Stimulated activated CD8-positive, alpha-beta memory T cell treated with anti-CD3 and anti-CD28 coated beads, Interleukin-7, amount 100 ng/mL, for 48 hours (primary cell): Measurements from ENCODE around the gene MTX2.
"Not testable (repeated sequence)": the region's sequence is repeated elsewhere in the genome, so short reads cannot be mapped to it uniquely, and the experiment has no call there.

Experiments
- DNase-seq, 2 donors: peaks; one replicate each; pipeline ENCODE4 v3.0.0-alpha.2; 2020; ENCODE audit warnings: low read depth in 1 of 2; ENCODE audit errors: extremely low read depth in 1 of 2

The MTX2 gene

GRCh38 chr2:176284461-176285049 is 15.3 kb downstream of the MTX2 start:
- DNase-seq = no peak

DNA sequence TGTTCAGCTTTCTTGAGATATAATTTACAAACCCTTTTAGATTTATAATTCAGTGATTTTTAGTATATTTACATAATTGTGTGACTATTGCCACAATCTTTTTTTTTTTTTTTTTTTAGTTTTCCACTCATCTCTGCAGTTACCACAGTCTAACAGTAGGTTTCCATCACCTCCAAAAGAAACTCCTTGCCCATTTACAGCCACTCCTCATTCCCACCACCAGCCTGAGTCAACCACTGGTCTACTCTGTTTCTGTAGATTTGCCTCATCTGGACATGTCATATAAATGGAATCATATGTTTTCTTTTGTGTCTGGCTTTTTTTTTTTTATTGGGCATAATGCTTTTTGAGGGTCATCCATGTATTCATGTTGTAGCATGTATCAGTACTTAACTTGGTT is 16.1 kb downstream of the MTX2 start:
- DNase-seq = no peak

DNA sequence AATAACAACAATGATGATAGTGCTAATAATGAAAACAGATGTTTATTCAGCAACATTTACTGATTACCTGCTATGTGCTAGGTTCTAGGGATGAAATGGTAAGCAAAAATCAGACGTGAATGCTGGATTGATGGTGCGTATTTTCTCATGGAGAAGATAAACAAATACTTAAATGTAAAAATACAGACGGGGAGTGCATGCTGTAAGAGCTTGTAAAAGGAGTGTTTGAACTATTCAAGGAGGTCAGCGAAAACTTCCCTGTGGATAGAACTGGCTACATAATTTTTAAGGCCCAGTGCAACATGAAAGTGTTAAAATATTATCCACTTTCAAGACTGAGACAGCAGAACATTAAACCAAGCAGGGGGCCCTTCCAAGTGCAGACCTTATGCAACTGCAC is 22.1 kb downstream of the MTX2 start:
- DNase-seq = no peak

GRCh38 chr2:176291809-176292283 is 22.6 kb downstream of the MTX2 start:
- no peak for DNase-seq

DNA sequence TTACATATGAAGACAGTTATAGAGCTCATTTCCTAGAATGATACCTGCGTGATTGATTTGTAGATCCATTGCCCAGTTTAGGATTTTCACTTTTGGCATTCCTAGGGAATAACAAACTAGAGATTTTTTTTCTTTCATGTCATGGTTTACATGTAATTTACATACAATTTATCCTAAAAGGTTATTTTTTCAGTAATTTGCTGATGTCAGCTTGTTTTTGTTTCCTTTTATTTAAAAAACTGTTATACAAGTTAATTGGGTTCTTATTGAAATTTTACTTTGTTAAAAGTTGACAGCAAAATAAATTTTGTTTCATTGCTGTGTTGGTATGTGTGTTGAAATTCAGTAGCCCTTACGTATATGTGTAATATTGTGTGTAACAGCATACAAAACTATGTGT is 23.4 kb downstream of the MTX2 start:
- DNase-seq = no peak

GRCh38 chr2:176293334-176293733 is 24.1 kb downstream of the MTX2 start:
- DNase-seq = no peak

GRCh38 chr2:176297067-176297466 is 27.8 kb downstream of the MTX2 start:
- no peak for DNase-seq

DNA sequence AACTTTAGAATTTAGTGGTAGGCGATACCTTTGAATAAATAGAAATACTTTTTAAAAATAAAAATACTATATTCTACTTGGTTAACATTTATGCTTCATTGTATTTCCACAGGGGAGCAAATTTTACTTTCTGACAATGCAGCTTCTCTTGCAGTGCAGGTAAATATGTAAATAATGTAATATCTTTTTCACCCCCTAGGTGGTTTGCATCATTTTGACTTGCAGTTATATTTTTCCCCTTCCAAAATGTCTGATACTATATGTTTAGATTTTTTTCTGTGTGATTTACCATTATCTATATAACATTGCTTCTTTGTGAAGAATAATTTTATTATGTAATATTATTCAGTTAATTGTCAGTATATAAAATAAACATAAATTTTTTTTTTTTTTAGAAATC is 28.5 kb downstream of the MTX2 start:
- no peak for DNase-seq

DNA sequence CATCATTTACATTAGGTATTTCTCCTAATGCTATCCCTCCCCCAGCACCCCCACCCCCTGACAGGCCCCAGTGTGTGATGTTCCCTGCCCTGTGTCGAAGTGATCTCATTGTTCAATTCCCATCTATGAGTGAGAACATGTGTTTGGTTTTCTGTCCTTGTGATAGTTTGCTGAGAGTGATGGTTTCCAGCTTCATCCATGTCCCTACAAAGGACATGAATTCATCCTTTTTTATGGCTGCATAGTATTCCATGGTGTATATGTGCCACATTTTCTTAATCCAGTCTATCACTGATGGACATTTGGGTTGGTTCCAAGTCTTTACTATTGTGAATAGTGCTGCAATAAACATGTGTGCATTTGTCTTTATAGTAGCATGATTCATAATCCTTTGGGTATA is 36.8 kb downstream of the MTX2 start:
- not testable (repeated sequence) for DNase-seq

DNA sequence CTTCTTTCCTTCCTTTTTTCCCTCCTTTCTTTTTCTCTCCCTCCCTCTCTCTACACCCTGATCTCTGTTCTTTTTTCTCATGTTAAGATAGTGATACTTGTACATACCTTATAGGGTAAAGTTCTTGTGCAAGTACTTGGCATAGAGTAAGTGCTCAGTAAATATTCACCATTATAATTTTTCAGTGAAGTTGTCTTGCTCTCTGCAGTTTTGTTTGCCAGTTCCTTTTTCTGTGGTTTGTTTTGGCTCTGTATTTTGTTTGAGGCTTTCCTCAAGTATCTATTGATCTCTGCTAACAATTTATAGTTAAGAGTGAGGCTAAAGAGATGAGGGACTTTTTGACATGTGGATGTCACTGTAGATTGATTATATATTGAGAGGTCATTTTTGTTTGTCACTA is 48.0 kb downstream of the MTX2 start:
- no peak for DNase-seq

DNA sequence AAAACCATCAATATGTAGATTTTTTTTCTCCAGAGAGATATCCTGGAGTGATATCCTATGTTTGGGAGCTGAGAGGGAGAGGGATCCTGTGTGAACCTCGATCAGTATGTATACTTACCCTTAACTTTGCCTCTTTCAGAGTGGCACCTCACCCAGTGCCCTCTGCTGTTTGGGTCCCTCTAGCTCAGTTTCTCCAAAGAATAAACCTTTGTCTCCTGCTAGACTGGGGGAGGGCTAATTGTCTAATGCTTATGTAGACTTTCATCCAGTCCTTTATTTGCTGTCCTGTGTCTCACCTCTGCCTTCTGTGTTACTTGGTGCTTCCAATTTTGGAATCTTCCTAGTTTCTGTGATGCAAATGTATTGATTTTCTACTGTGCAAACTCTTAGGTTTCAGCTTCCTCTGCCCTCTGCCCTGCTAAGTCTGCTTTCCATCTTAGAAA is 48.4 kb downstream of the MTX2 start:
- no peak for DNase-seq

DNA sequence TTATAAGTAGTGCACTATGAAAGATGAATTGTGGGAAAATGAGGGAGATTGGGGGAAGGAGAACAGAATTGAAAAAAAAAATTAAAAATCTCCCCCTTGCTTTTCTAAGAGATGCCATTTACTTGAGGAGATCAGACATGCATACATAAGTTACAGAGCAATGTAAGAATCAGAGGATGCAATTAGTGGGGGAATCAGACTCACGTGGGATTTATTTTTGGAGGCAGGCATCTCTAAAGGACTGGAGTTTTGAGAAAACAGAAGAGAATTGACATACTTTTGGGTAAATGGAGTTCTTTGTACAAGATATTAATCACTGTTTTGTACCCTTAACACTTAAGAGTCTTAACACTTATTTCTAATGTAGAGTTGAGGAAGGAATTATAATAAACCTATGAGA is 52.7 kb downstream of the MTX2 start:
- no peak for DNase-seq

GRCh38 chr2:176324862-176325261 is 55.6 kb downstream of the MTX2 start:
- no peak for DNase-seq

- DNase-seq = no peak
These were observed 56.5 kb downstream of the MTX2 start for GRCh38 chr2:176325732-176326131.

DNA sequence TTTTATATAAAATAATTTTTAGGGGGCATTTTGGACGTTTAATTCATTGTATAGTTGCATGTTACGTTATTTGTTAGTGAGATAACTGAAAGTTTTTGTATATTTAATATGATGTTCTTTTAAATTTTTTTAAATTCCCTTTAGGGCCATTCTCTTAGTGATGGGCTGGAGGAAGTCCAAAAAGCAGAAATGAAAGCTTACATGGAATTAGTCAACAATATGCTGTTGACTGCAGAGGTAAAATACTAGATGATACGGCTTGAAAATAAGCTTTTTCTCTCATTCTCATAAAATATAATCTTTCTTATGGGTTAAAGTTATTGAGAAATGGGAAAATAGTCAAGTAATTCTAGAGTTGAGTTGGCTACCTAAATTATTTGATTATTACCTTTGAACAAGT is 58.9 kb downstream of the MTX2 start:
- DNase-seq = no peak

- DNase-seq = no peak
These were observed 61.4 kb downstream of the MTX2 start for GRCh38 chr2:176330612-176331011.

- DNase-seq = no peak
These were observed 62.4 kb downstream of the MTX2 start for GRCh38 chr2:176331646-176332045.

DNA sequence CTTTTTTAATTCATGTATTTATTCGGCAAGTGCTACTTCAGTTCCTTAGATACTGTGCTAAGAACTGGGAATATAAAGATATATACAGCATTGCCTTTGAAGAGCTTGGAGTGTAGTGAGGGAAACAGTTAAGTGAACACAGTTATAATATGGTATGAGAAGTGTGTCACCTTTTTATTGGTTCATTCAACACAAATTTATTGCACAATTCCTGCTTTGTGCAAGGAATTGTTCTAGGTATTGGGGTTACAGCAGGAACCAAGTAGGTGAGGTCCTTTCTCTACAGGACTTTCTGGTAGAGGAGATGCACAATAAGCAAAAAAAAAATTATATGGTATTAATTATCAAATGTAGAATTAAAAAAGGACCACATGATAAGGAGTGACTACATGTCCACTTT is 65.5 kb downstream of the MTX2 start:
- no peak for DNase-seq

DNA sequence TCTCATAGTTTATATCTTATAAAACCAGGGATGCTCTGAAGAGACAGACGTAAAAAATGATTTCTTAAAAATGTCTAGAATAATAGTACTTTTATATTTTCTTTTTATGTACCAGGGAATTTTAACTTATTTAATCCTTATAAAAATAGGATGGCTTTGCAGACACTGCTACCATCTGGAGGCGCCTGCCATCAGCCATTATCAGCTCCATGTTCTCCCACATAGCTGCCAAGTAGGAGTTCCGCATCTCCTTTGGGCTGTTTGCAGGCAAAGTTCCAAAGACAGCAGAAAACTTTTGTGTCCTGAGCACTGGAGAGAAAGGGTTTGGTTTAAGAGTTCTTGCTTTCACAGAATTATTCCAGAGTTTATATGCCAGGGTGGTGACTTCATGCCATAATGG is 69.2 kb downstream of the MTX2 start:
- DNase-seq = no peak

DNA sequence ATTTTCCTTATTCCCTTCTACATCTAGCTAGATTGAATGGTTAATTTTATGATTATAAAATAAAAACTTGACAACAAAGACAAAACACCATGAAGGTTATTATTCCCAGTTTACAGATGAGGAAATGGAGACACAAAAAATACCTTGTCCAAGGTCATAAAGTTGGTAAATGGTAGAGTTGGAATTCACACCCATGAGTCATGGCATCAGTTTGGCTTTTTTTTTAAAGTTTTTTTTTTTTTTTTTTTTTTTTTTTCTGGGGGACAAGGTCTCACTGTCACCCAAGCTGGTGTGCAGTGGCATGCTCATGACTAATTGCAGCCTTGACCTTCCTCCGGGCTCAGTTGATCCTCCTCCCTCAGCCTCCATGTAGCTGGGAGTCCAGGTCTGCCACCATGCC is 70.0 kb downstream of the MTX2 start:
- no peak for DNase-seq

GRCh38 chr2:176356251-176356650 is 87.0 kb downstream of the MTX2 start:
- DNase-seq = no peak

DNA sequence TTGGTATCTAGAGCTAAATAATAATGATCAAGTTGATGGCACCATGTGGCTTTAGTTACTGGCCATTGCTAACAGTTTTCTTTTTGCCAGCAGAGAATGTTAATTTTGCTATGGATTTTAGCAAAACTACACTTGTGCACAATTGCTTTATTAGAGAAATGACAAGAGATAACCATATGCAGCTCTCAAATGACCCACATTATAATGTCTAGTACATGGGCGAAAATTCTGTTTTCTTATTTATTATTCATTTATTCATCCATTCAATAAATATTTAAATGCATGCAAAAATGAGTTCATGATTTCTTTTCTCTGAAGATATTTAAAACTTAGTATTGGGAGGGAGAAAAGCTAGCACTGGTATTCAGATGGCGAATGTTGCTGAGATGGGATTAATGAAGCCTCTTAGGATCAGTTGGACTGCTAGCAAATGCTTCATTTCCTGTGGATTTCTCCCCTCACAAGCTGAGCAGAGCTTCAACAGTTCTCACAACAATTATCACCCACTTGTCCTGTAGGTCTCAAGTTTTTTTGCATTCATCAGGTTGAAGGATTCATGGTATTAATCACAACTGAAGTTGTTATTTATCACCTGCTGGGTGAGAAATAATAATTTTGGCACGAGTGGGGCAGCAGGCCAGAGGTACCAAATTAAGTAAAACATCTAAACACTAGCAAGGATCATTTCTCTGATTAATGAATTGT is 95.2 kb downstream of the MTX2 start:
- DNase-seq = no peak

DNA sequence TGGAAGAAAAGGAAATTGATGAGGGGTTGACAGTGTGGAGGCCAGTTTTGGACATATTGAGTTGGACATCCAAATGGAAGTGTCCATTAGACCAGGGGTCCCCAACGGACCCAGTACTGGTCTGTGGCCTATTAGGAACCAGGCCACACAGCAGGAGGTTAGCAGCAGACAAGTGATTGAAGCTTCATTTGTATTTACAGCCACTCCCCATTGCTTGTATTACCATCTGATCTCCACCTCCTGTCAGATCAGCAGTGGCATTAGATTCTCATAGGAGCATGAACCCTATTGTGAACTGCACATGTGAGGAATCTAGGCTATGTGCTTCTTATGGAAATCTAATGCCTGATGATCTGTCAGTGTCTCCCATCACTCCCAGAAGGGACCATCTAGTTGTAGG is 99.1 kb downstream of the MTX2 start:
- no peak for DNase-seq
